ENCODE results near the gene DCAF17.

DCAF17 gene

GRCh38 chr2:171400395-171400794 is 33.6 kb upstream of the DCAF17 start:
- TF ChIP-seq CTCF (IDR thresholded peaks at IDR 0.05), result no peak
- DNase-seq, result no peak

GRCh38 chr2:171401947-171402346 is 32.1 kb upstream of the DCAF17 start:
- DNase-seq, result no peak
- no peak for TF ChIP-seq CTCF (IDR thresholded peaks at IDR 0.05)
- no peak overlapping the region for H3K27ac ChIP-seq
- H3K4me3 ChIP-seq, result no peak overlapping the region
- H3K36me3 ChIP-seq, result peaks cover 0 to 5% (median 0%) of the 10 kb centered on the region in 3 donors
- peaks cover 0 to 6% (median 0%) of the 10 kb centered on the region in 3 donors for H3K9me3 ChIP-seq
- no peaks in the 10 kb centered on the region for H3K27me3 ChIP-seq
- H3K4me1 ChIP-seq, result no peaks in the 10 kb centered on the region
- intact Hi-C loops (cut with DNase I; ENCODE audit: low total_unique reads), result no loop called here

More at GRCh38 chr2:171400395-171400794, 33.6 kb upstream of the DCAF17 start:
- Histone ChIP-seq H3K36me3 (peaks cover 0 to 5% (median 0%) of the 10 kb centered on the region in 3 donors), H3K27me3 (no peaks in the 10 kb centered on the region), H3K4me1 (peaks cover 0 to 5% (median 0%) of the 10 kb centered on the region in 4 donors), H3K9me3 (peaks cover 0 to 6% (median 0%) of the 10 kb centered on the region in 3 donors), H3K27ac (no peak overlapping the region), H3K4me3 (no peak overlapping the region)
- intact Hi-C loops (cut with DNase I; ENCODE audit: low total_unique reads), result no loop called here

GRCh38 chr2:171402906-171403580 is 31.0 kb upstream of the DCAF17 start:
- TF ChIP-seq CTCF (IDR thresholded peaks at IDR 0.05), result no peak
- intact Hi-C loops (cut with DNase I; ENCODE audit: low total_unique reads), result no loop called here
- DNase-seq, result no peak
- H3K27me3 ChIP-seq, result no peaks in the 10 kb centered on the region
- peaks cover 0 to 5% (median 0%) of the 10 kb centered on the region in 3 donors for H3K36me3 ChIP-seq
- H3K4me3 ChIP-seq, result no peak overlapping the region
- peaks cover 0 to 6% (median 0%) of the 10 kb centered on the region in 3 donors for H3K9me3 ChIP-seq
- H3K27ac ChIP-seq, result no peak overlapping the region
- no peaks in the 10 kb centered on the region for H3K4me1 ChIP-seq

GRCh38 chr2:171404261-171404660 is 29.8 kb upstream of the DCAF17 start:
- no peak for TF ChIP-seq CTCF (IDR thresholded peaks at IDR 0.05)
- Histone ChIP-seq H3K4me3 (no peak overlapping the region), H3K36me3 (peaks cover 0 to 5% (median 0%) of the 10 kb centered on the region in 3 donors), H3K27ac (no peak overlapping the region), H3K4me1 (no peaks in the 10 kb centered on the region), H3K27me3 (no peaks in the 10 kb centered on the region), H3K9me3 (peaks cover 0 to 6% (median 0%) of the 10 kb centered on the region in 3 donors)
- intact Hi-C loops (cut with DNase I; ENCODE audit: low total_unique reads), result no loop called here
- no peak for DNase-seq

GRCh38 chr2:171404719-171405118 is 29.3 kb upstream of the DCAF17 start:
- no peaks in the 10 kb centered on the region for H3K27me3 ChIP-seq
- TF ChIP-seq CTCF (IDR thresholded peaks at IDR 0.05), result no peak
- no peak overlapping the region for H3K4me3 ChIP-seq
- intact Hi-C loops (cut with DNase I; ENCODE audit: low total_unique reads), result no loop called here
- H3K4me1 ChIP-seq, result peaks cover 0 to 4% (median 0%) of the 10 kb centered on the region in 4 donors
- peaks cover 0 to 6% (median 0%) of the 10 kb centered on the region in 3 donors for H3K9me3 ChIP-seq
- H3K27ac ChIP-seq, result no peak overlapping the region
- DNase-seq, result no peak
- H3K36me3 ChIP-seq, result peaks cover 0 to 5% (median 0%) of the 10 kb centered on the region in 3 donors
